ENCODE results near the gene NEK8.

DNA sequence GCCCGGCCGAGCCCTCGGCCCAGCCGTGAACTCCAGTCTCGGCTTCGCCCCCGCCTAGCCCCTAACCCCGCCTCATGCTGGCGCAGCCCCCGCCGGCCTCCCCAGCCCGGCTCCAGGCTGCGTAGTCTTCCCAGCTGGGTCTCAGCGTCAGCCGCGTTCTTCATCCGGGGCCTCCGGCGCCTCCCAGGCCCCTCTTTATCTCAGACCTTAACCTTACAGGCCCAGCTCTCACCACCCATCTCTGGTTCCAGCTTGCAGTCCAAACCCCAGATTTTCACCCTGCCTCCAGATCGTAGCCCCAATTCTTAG, 16.9 kb upstream of the NEK8 start, which contains the start of gene PROCA1:
- TF ChIP-seq, protein P1, sequence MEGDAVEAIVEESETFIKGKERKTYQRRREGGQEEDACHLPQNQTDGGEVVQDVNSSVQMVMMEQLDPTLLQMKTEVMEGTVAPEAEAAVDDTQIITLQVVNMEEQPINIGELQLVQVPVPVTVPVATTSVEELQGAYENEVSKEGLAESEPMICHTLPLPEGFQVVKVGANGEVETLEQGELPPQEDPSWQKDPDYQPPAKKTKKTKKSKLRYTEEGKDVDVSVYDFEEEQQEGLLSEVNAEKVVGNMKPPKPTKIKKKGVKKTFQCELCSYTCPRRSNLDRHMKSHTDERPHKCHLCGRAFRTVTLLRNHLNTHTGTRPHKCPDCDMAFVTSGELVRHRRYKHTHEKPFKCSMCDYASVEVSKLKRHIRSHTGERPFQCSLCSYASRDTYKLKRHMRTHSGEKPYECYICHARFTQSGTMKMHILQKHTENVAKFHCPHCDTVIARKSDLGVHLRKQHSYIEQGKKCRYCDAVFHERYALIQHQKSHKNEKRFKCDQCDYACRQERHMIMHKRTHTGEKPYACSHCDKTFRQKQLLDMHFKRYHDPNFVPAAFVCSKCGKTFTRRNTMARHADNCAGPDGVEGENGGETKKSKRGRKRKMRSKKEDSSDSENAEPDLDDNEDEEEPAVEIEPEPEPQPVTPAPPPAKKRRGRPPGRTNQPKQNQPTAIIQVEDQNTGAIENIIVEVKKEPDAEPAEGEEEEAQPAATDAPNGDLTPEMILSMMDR (IDR thresholded peaks at IDR 0.05): no peak
- TF ChIP-seq POLR2A (IDR thresholded peaks at IDR 0.05): no peak

Data from body of pancreas (tissue), 4 donors.